Ovary (tissue), 3 donors: ENCODE results near the gene IBA57.

ENCODE experiments used
- CTCF ChIP-seq, 3 donors: fragments of 450-650 bp in 2 of 3; fragments of 200-600 bp in 1 of 3; IDR thresholded peaks; one replicate each; pipeline versions ENCODE4 v1.5.1 to v1.8.0; 2016 to 2022; ENCODE audit warnings: antibody characterized with exemption in 3 of 3, mild to moderate bottlenecking in 1 of 3
- POLR2A ChIP-seq: fragments of 450-650 bp; IDR thresholded peaks from one replicate; pipeline ENCODE4 v1.6.1; 2017; ENCODE audit warnings: antibody characterized with exemption, mild to moderate bottlenecking, moderate library complexity
- donor health status: DM: no; HTN: no; CAD: no.

- no peak for TF ChIP-seq CTCF (IDR thresholded peaks at IDR 0.05)
- no peak for TF ChIP-seq POLR2A
These were observed 22.9 kb upstream of the IBA57 start for GRCh38 chr1:228142701-228143136.
